NCI-H510A (cell line): Measurements from ENCODE around the gene GPX4.
"Not testable (repeated sequence)": the region's sequence is repeated elsewhere in the genome, so short reads cannot be mapped to it uniquely, and the experiment has no call there.

Experiments used
- DNase-seq: peaks from one replicate; lab custom pipeline; 2025; lab: John Stamatoyannopoulos, UW

GPX4 gene

GRCh38 chr19:1113986-1114483 lies 10.2 kb downstream of the GPX4 start:
- no peak for DNase-seq

GRCh38 chr19:1114728-1115127 lies 10.9 kb downstream of the GPX4 start:
- DNase-seq, result not testable (repeated sequence)

- no peak for DNase-seq
These were observed 12.0 kb downstream of the GPX4 start for GRCh38 chr19:1115646-1116420.

GRCh38 chr19:1116726-1117581 lies 13.2 kb downstream of the GPX4 start:
- no peak for DNase-seq

GRCh38 chr19:1117654-1118053 lies 13.9 kb downstream of the GPX4 start:
- no peak for DNase-seq

GRCh38 chr19:1118999-1119398 lies 15.2 kb downstream of the GPX4 start:
- no peak for DNase-seq

- no peak for DNase-seq
These were observed 15.9 kb downstream of the GPX4 start for GRCh38 chr19:1119475-1120217.

- no peak for DNase-seq
These were observed 17.6 kb downstream of the GPX4 start for GRCh38 chr19:1121395-1121794.

- no peak for DNase-seq
These were observed 18.5 kb downstream of the GPX4 start for GRCh38 chr19:1122021-1122971.

- DNase-seq, result no peak
These were observed 19.2 kb downstream of the GPX4 start for GRCh38 chr19:1122972-1123363.

- DNase-seq, result no peak
These were observed 19.6 kb downstream of the GPX4 start for GRCh38 chr19:1123381-1123780.

- no peak for DNase-seq
These were observed 20.3 kb downstream of the GPX4 start for GRCh38 chr19:1123885-1124677.

- no peak for DNase-seq
These were observed 22.0 kb downstream of the GPX4 start for GRCh38 chr19:1125601-1126467.

GRCh38 chr19:1126984-1127760 lies 23.4 kb downstream of the GPX4 start:
- no peak for DNase-seq

- DNase-seq, result no peak
These were observed 24.3 kb downstream of the GPX4 start for GRCh38 chr19:1128106-1128505.

- not testable (repeated sequence) for DNase-seq
These were observed 25.3 kb downstream of the GPX4 start for GRCh38 chr19:1129084-1129483.

GRCh38 chr19:1129535-1129934 lies 25.7 kb downstream of the GPX4 start:
- no peak for DNase-seq
